Measurements from ENCODE around the gene CAMK2N2. TPM values are rescaled to one million over a fixed set of nuclear protein-coding genes. Genes with fewer than 3 reads are reported as not detected.

Gene CAMK2N2
- total RNA-seq, 2 donors from 2014 or later, result 0.33 to 1.8 TPM

DNA sequence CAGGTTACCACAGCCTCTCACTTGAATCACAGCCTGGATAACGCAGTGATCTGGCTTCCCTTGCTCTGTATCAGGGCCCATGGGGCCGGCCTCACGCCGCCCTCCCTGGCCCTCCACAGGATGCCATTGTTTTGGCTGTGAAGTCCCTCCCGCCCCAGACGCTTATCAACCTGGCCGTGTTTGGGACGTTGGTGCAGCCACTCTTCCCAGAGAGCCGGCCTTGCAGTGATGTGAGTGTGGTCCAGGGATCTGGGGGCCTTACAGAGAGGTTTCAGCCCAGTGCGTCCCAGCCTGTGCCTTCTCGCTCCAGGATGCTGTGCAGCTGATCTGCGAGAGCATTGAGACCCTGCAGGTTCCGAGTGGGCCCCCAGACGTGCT is 25.3 kb downstream of the CAMK2N2 start:
- Mint-ChIP-seq H3K4me1 (peaks cover 8% of the 10 kb centered on the region), H3K9me3 (no peaks in the 10 kb centered on the region), H3K36me3 (ENCODE audit: low read depth) (no peaks in the 10 kb centered on the region), H3K27me3 (ENCODE audit: insufficient read depth) (peaks cover 70% of the 10 kb centered on the region), H3K27ac (no peak overlapping the region), H3K4me3 (no peak overlapping the region)
- Histone ChIP-seq H3K27me3 (ENCODE audit: control insufficient read depth, insufficient read depth, low read length, poor library complexity, severe bottlenecking) (peaks cover 56% of the 10 kb centered on the region), H3K36me3 (ENCODE audit: control insufficient read depth, insufficient read depth, low read length) (no peaks in the 10 kb centered on the region), H3K9ac (ENCODE audit: extremely low read depth, low read length, poor library complexity, severe bottlenecking) (no peak overlapping the region), H3K4me3 (ENCODE audit: low read length) (no peak overlapping the region), H3K4me1 (ENCODE audit: control insufficient read depth, insufficient read depth, low read length) (peaks cover 3% of the 10 kb centered on the region), H3K27ac (ENCODE audit: low read depth, low read length) (no peak overlapping the region), H3K9me3 (ENCODE audit: control insufficient read depth, low read length) (no peaks in the 10 kb centered on the region)
- TF ChIP-seq, protein P1, sequence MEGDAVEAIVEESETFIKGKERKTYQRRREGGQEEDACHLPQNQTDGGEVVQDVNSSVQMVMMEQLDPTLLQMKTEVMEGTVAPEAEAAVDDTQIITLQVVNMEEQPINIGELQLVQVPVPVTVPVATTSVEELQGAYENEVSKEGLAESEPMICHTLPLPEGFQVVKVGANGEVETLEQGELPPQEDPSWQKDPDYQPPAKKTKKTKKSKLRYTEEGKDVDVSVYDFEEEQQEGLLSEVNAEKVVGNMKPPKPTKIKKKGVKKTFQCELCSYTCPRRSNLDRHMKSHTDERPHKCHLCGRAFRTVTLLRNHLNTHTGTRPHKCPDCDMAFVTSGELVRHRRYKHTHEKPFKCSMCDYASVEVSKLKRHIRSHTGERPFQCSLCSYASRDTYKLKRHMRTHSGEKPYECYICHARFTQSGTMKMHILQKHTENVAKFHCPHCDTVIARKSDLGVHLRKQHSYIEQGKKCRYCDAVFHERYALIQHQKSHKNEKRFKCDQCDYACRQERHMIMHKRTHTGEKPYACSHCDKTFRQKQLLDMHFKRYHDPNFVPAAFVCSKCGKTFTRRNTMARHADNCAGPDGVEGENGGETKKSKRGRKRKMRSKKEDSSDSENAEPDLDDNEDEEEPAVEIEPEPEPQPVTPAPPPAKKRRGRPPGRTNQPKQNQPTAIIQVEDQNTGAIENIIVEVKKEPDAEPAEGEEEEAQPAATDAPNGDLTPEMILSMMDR (conservative IDR thresholded peaks at IDR 0.05), result no peak
- peak; percentile 82 for DNase-seq
- WGBS, 2 experiments (ENCODE audit: insufficient coverage in 1 of 2, insufficient read length in 1 of 2), result 43 to 72% methylated on average over 5 to 14 of the region's 14 CpGs

DNA sequence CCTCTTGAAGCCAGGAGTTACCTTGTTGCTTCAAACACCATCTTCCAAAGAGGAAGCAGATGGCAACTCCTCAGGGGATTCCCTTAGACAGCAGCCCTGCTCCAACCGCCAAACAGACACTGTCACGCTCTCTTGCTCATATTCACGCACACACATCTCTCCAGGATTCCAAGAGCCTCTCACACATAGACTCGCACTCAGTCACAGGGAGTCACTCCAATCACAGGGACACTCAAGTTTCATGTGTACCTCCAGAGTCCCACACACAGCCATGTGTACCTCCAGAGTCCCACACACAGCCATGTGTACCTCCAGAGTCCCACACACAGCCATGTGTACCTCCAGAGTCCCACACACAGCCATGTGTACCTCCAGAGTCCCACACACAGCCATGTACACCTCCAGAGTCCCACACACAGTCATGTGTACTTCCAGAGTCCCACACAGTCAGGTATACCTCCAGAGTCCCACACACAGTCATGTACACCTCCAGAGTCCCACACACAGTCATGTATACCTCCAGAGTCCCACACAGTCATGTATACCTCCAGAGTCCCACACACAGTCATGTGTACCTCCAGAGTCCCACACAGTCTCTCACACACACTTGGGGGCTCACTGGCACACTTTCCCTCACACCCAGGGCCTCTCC is 25.8 kb downstream of the CAMK2N2 start:
- Mint-ChIP-seq H3K4me3 (no peak overlapping the region), H3K27me3 (ENCODE audit: insufficient read depth) (peaks cover 69% of the 10 kb centered on the region), H3K4me1 (peaks cover 9% of the 10 kb centered on the region), H3K36me3 (ENCODE audit: low read depth) (no peaks in the 10 kb centered on the region), H3K27ac (no peak overlapping the region), H3K9me3 (no peaks in the 10 kb centered on the region)
- WGBS, 2 experiments (ENCODE audit: insufficient coverage in 1 of 2, insufficient read length in 1 of 2), result 95% methylated on average over 4 of the region's 4 CpGs; no CpG with 5 or more reads in 1 of the 2 experiments
- peaks cover 61% of the 10 kb centered on the region for H3K27me3 ChIP-seq (ENCODE audit: control insufficient read depth, insufficient read depth, low read length, poor library complexity, severe bottlenecking)
- peak; percentile 35 for DNase-seq
- H3K9ac ChIP-seq (ENCODE audit: extremely low read depth, low read length, poor library complexity, severe bottlenecking), result no peak overlapping the region
- H3K4me3 ChIP-seq (ENCODE audit: low read length), result no peak overlapping the region
- TF ChIP-seq, protein P1 (conservative IDR thresholded peaks at IDR 0.05), result no peak
- H3K9me3 ChIP-seq (ENCODE audit: control insufficient read depth, low read length), result no peaks in the 10 kb centered on the region
- H3K36me3 ChIP-seq (ENCODE audit: control insufficient read depth, insufficient read depth, low read length), result no peaks in the 10 kb centered on the region
- H3K4me1 ChIP-seq (ENCODE audit: control insufficient read depth, insufficient read depth, low read length), result peaks cover 3% of the 10 kb centered on the region
- no peak overlapping the region for H3K27ac ChIP-seq (ENCODE audit: low read depth, low read length)

DNA sequence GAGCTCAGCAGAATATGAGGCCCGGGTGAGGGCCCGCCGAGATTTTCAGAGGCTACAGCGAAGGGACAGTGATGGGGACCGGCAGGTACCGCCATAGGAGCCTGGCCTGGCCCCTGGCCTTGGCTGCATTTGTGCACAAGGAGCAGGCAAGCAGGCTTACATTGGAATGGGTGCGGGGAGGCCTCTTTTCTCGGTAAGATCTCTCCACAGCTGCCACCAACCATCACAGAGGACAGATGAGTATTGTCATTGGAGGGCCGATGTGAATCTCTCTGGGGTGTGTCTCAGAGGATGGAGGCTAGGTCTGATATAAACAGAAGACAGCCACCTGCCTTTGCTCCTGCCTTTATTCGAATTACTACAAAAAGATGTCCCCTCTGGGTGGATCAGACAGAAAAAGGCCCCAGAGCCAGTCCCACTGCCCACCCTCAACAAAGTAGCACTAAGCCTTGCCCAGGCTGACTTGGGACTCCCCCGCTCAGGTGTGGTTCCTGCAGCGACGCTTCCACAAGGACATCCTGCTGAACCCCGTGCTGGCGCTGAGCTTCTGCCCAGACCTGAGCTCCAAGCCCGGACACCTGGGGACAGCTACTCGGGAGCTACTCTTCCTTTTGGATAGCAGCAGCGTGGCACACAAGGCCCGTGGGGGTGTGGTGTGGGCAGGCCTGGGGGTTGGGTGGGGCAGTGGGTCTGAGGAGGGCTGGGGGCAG is 26.5 kb downstream of the CAMK2N2 start:
- peaks cover 71% of the 10 kb centered on the region for H3K27me3 Mint-ChIP-seq (ENCODE audit: insufficient read depth)
- DNase-seq, result peak; percentile 33
- no peaks in the 10 kb centered on the region for H3K9me3 ChIP-seq (ENCODE audit: control insufficient read depth, low read length)
- WGBS, 2 experiments (ENCODE audit: insufficient coverage in 1 of 2, insufficient read length in 1 of 2), result 87 to 92% methylated on average over 14 to 19 of the region's 19 CpGs
- H3K9ac ChIP-seq (ENCODE audit: extremely low read depth, low read length, poor library complexity, severe bottlenecking), result no peak overlapping the region
- H3K9me3 Mint-ChIP-seq, result no peaks in the 10 kb centered on the region
- H3K4me3 Mint-ChIP-seq, result no peak overlapping the region
- H3K36me3 Mint-ChIP-seq (ENCODE audit: low read depth), result no peaks in the 10 kb centered on the region
- TF ChIP-seq, protein P1 (conservative IDR thresholded peaks at IDR 0.05), result no peak
- H3K36me3 ChIP-seq (ENCODE audit: control insufficient read depth, insufficient read depth, low read length), result no peaks in the 10 kb centered on the region
- H3K27ac ChIP-seq (ENCODE audit: low read depth, low read length), result no peak overlapping the region
- H3K4me3 ChIP-seq (ENCODE audit: low read length), result no peak overlapping the region
- peaks cover 9% of the 10 kb centered on the region for H3K4me1 Mint-ChIP-seq
- H3K4me1 ChIP-seq (ENCODE audit: control insufficient read depth, insufficient read depth, low read length), result peaks cover 3% of the 10 kb centered on the region
- no peak overlapping the region for H3K27ac Mint-ChIP-seq
- H3K27me3 ChIP-seq (ENCODE audit: control insufficient read depth, insufficient read depth, low read length, poor library complexity, severe bottlenecking), result peaks cover 66% of the 10 kb centered on the region
